OCI-M2 (cell line): ENCODE measurements around the gene LMO7.
"Not testable (repeated sequence)": the region's sequence is repeated elsewhere in the genome, so short reads cannot be mapped to it uniquely, and the experiment has no call there.

Experiments
- DNase-seq: peaks from one replicate; lab custom pipeline; 2025; ENCODE audit not compliant: unreplicated experiment; lab: John Stamatoyannopoulos, UW

Gene LMO7

GRCh38 chr13:75647126-75647784 lies 11.1 kb downstream of the LMO7 start:
- no peak for DNase-seq

DNA sequence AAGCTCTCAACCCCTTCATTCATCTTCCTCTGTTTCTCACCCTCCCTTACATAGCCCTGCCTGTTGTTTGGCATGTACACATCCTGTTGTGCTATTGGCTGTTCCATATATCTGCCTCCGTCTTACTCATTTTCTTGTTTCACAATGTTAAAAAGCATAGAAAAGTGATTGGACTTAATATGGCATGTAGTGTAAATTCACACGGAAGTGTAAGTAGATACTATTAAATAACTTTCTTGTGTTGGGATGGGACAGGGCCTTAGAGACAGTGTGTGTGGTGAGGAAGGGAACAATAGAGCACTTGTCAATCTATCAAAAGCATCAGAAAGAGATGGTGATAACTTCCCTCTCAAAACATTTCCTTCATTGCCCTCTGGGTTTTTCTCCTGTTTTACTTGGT lies 12.3 kb downstream of the LMO7 start:
- no peak for DNase-seq

DNA sequence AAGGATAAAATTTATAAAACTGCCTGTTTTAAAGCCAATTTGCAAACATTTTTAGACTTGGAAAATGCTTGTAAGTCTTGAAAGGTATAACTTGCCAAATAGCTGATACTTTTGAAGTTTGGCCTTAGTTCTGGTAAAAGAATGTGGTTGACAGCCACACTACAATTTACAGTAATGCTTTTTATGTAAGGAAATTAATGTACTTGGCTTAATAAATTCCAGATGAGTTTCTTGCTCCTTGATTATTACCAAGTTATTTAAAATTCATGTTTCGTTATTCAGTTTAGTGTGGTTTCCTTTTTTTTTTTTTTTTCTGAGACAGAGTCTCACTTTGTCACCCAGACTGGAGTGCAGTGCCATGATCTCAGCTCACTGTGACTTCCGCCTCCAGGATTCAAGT lies 14.9 kb downstream of the LMO7 start:
- DNase-seq, result no peak

DNA sequence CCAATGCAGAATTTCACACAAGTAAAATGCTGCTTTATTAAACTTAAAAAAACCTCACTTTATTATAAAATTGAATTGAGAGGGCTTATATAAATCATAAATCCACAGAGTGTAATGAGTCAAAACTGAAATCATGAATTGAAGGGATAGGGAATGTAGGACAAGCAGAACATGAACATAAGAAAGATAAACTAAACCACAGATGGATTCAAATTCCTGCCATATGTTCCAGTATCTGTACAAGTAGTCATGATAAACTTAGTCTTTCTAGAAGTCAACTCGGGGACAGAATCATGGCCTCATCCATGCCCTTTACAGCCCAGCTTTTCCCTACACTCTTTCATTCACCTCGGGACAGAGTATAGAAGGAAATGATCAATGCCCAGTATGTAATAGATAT lies 16.6 kb downstream of the LMO7 start:
- DNase-seq, result no peak

DNA sequence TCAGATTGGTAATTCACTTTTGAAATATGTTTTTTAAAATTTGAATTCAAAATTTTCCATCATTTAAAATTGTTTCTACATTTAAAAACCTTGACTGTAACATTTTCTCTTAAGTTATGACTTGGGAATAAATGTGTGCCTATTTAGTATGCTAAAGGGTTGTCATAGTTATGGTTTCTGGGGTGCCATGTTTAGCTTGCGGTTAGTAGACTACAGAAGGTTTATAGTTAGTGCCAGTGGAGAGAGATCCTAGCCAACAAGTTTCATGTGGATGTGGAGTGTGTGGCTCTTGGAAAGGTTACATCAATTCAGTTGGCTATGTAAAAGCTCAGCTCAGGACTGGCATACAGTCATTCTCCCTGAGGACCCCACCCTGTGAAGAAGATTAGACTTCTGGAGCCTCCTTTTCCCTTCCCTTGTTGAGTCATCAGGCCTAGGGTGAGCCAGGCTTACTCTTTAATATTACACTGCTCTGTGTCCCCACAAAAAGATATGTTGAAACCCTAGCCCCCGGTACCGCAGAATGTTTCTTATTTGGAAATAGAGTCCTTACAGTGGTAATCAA lies 20.4 kb downstream of the LMO7 start:
- no peak for DNase-seq

GRCh38 chr13:75657111-75657510 lies 21.0 kb downstream of the LMO7 start:
- no peak for DNase-seq

DNA sequence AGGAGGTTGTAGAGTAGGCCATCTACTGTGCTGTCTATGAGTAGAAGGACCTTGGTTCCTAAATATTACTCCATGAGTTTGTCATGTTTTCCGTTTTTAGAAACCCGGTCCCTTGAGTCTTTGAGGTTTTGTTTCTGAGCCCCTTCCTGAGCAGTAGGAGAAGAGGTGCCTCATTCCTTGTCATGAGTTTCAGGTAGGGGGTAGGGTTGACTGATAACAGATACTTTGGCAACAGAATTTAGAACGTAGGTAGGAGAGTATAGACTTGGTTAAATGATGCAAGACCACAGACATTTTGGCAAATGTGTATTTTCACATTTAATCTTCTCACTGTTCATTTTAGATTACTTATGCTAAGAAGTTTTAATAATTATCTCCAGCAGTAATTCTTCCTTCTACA lies 24.6 kb downstream of the LMO7 start:
- DNase-seq, result no peak

DNA sequence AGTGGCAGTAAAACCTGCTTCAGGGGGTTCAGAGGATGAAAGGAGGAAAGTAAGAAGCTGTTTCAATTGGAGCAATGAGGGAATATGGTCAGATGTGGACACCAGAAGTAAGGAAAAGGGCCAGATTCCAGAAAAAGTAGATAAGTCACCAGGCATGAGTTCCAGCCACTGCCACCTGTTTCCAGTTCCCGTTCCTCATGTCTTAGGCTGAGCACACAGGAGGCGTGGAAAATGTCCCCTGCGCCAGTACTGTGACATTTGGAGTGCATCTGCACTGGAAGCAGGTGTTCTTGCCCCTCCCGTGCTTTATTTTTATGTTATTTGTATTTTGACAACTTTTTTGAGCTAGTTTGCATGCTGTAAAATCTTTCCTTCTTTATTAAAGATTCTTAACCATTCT lies 25.3 kb downstream of the LMO7 start:
- DNase-seq, result no peak

- DNase-seq, result no peak
These were observed 30.7 kb downstream of the LMO7 start for GRCh38 chr13:75666646-75667351.

- no peak for DNase-seq
These were observed 33.6 kb downstream of the LMO7 start for GRCh38 chr13:75669706-75670105.

DNA sequence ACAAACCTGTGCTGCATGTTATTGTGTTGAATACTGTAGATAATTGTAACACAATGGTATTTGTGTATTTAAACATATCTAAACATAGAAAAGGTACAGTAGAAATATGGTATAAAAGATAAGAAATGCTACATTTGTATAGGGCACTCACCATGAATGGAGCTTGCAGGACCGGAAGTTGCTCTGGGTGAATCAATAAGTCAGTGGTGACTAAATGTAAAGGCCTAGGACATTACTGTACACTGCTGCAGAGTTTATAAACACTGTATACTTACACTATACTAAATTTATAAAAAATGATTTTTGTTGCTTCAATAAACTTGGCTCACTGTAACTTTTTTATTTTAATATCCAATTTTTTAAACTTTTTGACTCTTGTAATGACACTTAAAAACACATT lies 34.4 kb downstream of the LMO7 start:
- DNase-seq, result no peak

- DNase-seq, result no peak
These were observed 39.3 kb downstream of the LMO7 start for GRCh38 chr13:75675421-75675820.

DNA sequence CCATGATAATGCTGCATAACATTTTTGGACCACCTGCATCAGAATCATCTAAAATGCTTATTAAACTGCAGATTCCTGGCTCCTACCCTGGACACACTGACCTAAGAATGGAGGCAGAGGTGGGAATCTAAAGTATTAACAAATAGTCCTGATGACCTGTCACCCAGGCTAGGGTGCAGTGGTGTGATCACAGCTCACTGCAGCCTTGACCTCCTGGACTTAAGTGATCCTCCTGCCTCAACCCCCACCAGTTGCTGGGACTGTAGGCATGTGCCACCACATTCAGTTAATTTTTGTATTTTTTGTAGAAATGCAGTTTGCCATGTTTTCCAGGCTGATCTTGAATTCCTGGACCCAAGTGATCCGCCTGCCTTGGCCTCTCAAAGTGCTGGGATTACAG lies 43.3 kb downstream of the LMO7 start:
- DNase-seq, result no peak

DNA sequence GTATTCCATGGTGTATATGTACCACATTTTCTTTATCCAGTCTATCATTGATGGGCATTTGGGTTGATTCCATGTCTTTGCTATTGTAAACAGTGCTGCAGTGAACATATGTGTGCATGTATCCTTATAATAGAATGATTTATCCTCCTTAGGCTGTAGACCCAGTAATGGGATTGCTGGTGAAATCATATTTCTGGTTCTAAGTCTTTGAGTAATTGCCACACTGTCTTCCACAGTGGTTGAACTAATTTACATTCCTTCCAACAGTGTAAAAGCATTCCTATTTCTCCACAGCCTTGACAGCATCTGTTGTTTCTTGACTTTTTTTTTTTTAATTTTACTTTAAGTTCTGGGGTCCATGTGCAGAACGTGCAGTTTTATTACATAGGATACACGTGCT lies 44.1 kb downstream of the LMO7 start:
- not testable (repeated sequence) for DNase-seq

DNA sequence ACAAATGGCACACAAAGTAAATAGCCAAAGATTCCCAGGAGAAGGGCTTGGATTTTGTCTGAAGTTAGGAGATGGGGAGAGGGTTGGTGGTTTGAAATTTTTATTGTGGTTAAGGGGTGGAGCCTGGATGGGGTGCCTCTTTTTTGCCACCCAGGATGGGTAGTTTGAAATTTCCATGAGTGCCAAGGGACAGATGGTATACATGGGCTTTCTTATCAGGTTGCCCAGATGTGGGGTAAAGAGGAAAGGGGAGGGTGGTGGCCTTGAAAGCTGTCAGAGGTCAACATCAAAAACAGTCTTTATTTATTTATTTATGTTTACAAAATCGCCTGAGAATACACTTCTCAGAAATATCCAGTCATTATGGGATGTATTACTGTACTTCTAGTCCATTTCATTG lies 46.2 kb downstream of the LMO7 start:
- DNase-seq, result no peak

GRCh38 chr13:75685239-75685697 lies 49.1 kb downstream of the LMO7 start:
- no peak for DNase-seq

GRCh38 chr13:75687150-75687763 lies 51.1 kb downstream of the LMO7 start:
- no peak for DNase-seq

- no peak for DNase-seq
These were observed 53.6 kb downstream of the LMO7 start for GRCh38 chr13:75689686-75690085.

- DNase-seq, result no peak
These were observed 54.5 kb downstream of the LMO7 start for GRCh38 chr13:75690607-75691006.

- DNase-seq, result no peak
These were observed 55.1 kb downstream of the LMO7 start for GRCh38 chr13:75691183-75691582.

GRCh38 chr13:75693227-75693626 lies 57.1 kb downstream of the LMO7 start:
- DNase-seq, result no peak

- DNase-seq, result no peak
These were observed 58.6 kb downstream of the LMO7 start for GRCh38 chr13:75694722-75695121.
